Upper lobe of left lung (tissue), 6 donors: ENCODE results near the gene RITA1. TPM values are rescaled to one million over a fixed set of nuclear protein-coding genes. Genes with fewer than 3 reads are reported as not detected.

Source experiments
- ATAC-seq, 2 donors: fragments of 200-7000 bp; cut with Tn5 transposase; one replicate each; pipeline ENCODE4 v1.9.1; 2022; ENCODE audit warnings: mild to moderate bottlenecking in 2 of 2, moderate library complexity in 2 of 2; ENCODE audit not compliant: low FRiP score in 2 of 2
- DNase-seq, 2 donors: peaks; one replicate each; pipeline ENCODE4 v3.0.0-alpha.2; 2019 to 2020
- H3K27ac ChIP-seq, 4 donors: fragments of 200-600 bp; sonication (generic); one replicate each; pipeline ENCODE4 v1.5.1; 2016 to 2019
- H3K27me3 ChIP-seq, 4 donors: fragments of 200-600 bp; sonication (generic); one replicate each; pipeline ENCODE4 v1.5.1; 2017 to 2019
- H3K36me3 ChIP-seq, 4 donors: fragments of 200-600 bp; sonication (generic); one replicate each; pipeline ENCODE4 v1.5.1; 2016 to 2019
- H3K4me1 ChIP-seq, 4 donors: fragments of 200-600 bp; sonication (generic); one replicate each; pipeline ENCODE4 v1.5.1; 2018 to 2019
- H3K4me3 ChIP-seq, 4 donors: fragments of 200-600 bp; sonication (generic); one replicate each; pipeline ENCODE4 v1.5.1; 2017 to 2019; ENCODE audit warnings: mild to moderate bottlenecking in 2 of 4, moderate library complexity in 1 of 4
- H3K9me3 ChIP-seq, 4 donors: fragments of 200-600 bp; sonication (generic); one replicate each; pipeline ENCODE4 v1.5.1; 2018 to 2019
- CTCF ChIP-seq, 6 experiments: fragments of 450-650 bp in 4 of 6; fragments of 200-600 bp in 2 of 6; sonication (generic) in 2 of 6; IDR thresholded peaks; one replicate each; pipeline ENCODE4 v1.5.1; 2016 to 2019; ENCODE audit warnings: antibody characterized with exemption in 6 of 6
- EP300 ChIP-seq, 4 donors: sonication (generic); formaldehyde crosslinking; IDR thresholded peaks; one replicate each; pipeline ENCODE4 v1.5.1; 2017; ENCODE audit warnings: antibody characterized with exemption in 4 of 4, control low read depth in 2 of 4
- POLR2A ChIP-seq, 4 donors: fragments of 450-650 bp; IDR thresholded peaks; one replicate each; pipeline ENCODE4 v1.5.1; 2016 to 2017; ENCODE audit warnings: antibody characterized with exemption in 4 of 4, mild to moderate bottlenecking in 2 of 4
- POLR2AphosphoS5 ChIP-seq, 2 donors: sonication (generic); formaldehyde crosslinking; IDR thresholded peaks; one replicate each; pipeline ENCODE4 v1.5.1; 2017; ENCODE audit warnings: antibody characterized with exemption in 2 of 2
- WGBS, 2 donors: methylation state at CpG; one replicate each; pipeline ENCODE4 v1.1.5; 2017 to 2018; 5-methylcytosine and 5-hydroxymethylcytosine counted together
- total RNA-seq, 6 donors: library from RNA; depleted of rRNA in 4 of 6; stranded (reverse); fragments of >200 nt in 4 of 6; gene quantifications; one replicate each; pipeline versions ENCODE4 v1.1.0 to v1.2.1, GENCODE V29; 2016 to 2021
- donor health status: DM: no; HTN: no; CAD: no; lungs with moderate emphysema.
- donor health status: DM: no; HTN: yes; CAD: no; lungs with severe emphysema.

RITA1 gene
- total RNA-seq, 6 donors from 2014 or later = 11.5 to 25.2 (median 17.6) TPM

DNA sequence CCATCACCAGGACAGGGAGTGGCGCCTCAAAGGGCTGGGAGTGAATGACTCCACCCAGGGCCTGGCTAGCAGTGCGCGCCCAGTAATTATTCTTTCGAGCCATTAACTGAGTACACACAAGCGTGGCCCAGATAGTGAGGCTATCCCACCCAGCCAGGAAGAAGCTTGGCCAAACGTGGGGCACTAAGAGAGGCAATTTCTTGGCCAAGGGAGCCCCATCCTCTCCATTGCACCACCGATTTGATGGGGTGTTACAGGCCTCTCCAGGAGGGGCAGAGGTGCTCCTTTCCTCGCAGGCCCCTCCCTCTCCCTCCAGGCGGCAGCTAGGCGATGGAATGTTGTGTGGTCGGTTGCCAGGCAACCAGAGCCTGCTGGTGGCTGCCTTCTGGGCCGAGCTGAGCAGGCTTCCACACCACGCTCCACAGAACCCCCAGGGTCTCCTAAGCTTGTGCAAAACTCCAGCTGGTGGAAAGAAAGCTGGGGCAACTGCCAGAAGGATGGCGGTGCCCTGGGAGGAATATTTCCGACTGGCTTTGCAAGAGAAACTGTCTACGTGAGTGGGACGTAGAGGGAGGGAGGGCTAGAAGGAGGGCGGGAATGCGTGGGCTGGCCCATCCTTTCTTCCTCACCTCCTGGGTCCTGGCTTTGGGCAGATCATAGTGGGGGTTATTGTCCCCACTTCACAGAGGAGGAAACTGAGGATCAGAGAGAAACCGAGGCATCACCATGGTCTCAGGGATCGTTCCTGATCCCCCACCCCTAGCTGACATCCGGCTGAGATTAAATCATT lies 36.0 kb upstream of the RITA1 start, which contains the start of gene CFAP73:
TSS of gene CFAP73 (plus strand) at position 364 of the 790 bp plus-strand sequence. CDS start at position 498, 134 bp downstream.
- Histone ChIP-seq H3K4me3 (peak within 1 kb of the TSS in 1 of 4 donors; percentile 7), H3K36me3 (no peaks in the 10 kb centered on the region), H3K4me1 (peaks cover 10 to 27% (median 14%) of the 10 kb centered on the region in 4 donors), H3K9me3 (peaks cover 0 to 3% (median 0%) of the 10 kb centered on the region in 4 donors), H3K27me3 (peaks cover 0 to 28% (median 10%) of the 10 kb centered on the region in 4 donors), H3K27ac (no peak within 1 kb of the TSS)
- TF ChIP-seq EP300 (IDR thresholded peaks at IDR 0.05) (no peak), CTCF (IDR thresholded peaks at IDR 0.05) (no peak), POLR2A (IDR thresholded peaks at IDR 0.05) (peak in 1 of 4 donors; percentile 24), POLR2AphosphoS5 (IDR thresholded peaks at IDR 0.05) (no peak)
- peak in 1 of 2 donors; percentile 51 for DNase-seq
- peak; percentile 23 to 71 for ATAC-seq
- WGBS, 2 donors = 25 to 39% methylated on average over 14 to 22 of the region's 22 CpGs

DNA sequence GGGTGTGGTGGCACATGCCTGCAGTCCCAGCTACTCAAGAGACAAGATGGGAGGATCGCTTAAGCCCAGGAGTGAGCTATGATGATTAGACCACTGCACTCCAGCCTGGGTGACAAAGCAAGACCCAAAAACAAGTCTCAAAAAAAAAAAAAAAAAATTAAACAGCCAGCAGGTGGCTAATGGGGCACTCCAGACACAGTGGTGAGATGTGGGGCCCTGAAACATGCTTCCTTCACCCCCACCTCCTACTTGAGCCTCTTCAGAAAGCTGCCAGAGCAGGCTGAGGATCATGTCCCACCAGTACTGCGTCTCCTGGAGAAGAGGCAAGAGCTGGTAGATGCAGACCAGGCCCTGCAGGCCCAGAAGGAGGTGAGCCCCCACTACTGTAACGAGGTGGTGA lies 33.9 kb upstream of the RITA1 start:
- Histone ChIP-seq H3K9me3 (peaks cover 0 to 3% (median 0%) of the 10 kb centered on the region in 4 donors), H3K27ac (no peak overlapping the region), H3K36me3 (no peaks in the 10 kb centered on the region), H3K4me3 (no peak overlapping the region), H3K27me3 (peaks cover 0 to 40% (median 15%) of the 10 kb centered on the region in 4 donors), H3K4me1 (peaks cover 12 to 34% (median 18%) of the 10 kb centered on the region in 4 donors)
- WGBS, 2 donors = 74 to 86% methylated on average over 3 of the region's 3 CpGs
- ATAC-seq (no peak), DNase-seq (no peak)
- no peak for TF ChIP-seq POLR2AphosphoS5 (IDR thresholded peaks at IDR 0.05)
- TF ChIP-seq CTCF (IDR thresholded peaks at IDR 0.05) = no peak

DNA sequence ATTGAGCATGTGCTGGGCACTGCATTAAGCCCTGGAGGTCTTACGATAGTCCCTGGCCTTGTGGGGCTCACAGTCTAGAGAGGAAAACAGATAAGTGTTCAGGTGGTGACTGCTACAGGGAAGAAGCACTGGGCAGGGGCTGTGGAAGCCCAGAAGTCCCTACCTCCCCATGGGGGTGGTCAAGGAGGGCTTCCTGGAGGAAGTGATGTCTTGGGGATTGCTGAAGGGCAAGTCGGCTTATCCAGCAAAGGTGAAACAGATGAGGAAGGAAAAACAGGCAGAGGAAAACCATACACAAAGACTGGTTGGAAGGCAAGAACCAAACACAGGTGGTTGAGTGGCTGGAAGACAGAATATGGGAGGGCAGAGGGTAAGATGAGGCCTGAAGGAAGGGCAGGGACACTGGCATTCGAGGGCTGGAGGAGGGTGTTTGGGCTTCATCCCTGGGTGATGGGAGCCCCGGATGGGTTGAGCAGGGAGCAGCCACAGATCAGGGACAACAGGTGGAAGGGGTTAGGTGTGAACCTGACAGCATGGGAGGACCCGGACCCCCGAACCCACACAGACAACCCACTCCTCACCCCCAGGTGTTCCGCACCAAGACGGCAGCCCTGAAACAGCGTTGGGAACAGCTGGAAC lies 33.2 kb upstream of the RITA1 start:
- no peak for TF ChIP-seq POLR2A (IDR thresholded peaks at IDR 0.05)
- no peak for TF ChIP-seq CTCF (IDR thresholded peaks at IDR 0.05)
- no peak for TF ChIP-seq POLR2AphosphoS5 (IDR thresholded peaks at IDR 0.05)
- TF ChIP-seq EP300 (IDR thresholded peaks at IDR 0.05) = no peak

GRCh38 chr12:113152835-113153814 lies 32.4 kb upstream of the RITA1 start:
- peak in 5 of 6 experiments; percentile 12 to 58 (median 48) for TF ChIP-seq CTCF (IDR thresholded peaks at IDR 0.05)
- TF ChIP-seq EP300 (IDR thresholded peaks at IDR 0.05) = no peak
- no peak for TF ChIP-seq POLR2AphosphoS5 (IDR thresholded peaks at IDR 0.05)
- TF ChIP-seq POLR2A (IDR thresholded peaks at IDR 0.05) = no peak
- H3K4me1 ChIP-seq = peaks cover 12 to 34% (median 18%) of the 10 kb centered on the region in 4 donors
- no peak overlapping the region for H3K27ac ChIP-seq
- H3K4me3 ChIP-seq = peak overlapping the region in 3 of 4 donors; percentile 35 to 49 (median 49)
- H3K27me3 ChIP-seq = peaks cover 0 to 40% (median 15%) of the 10 kb centered on the region in 4 donors
- peaks cover 0 to 11% (median 7%) of the 10 kb centered on the region in 4 donors for H3K36me3 ChIP-seq
- 16 to 18% methylated on average over 28 to 33 of the region's 70 CpGs for WGBS, 2 donors
- H3K9me3 ChIP-seq = no peaks in the 10 kb centered on the region
- ATAC-seq = peak; percentile 72 to 88
- peak; percentile 65 to 93 for DNase-seq

More for the DNA sequence above, 33.2 kb upstream of the RITA1 start:
- Histone ChIP-seq H3K36me3 (peaks cover 0 to 3% (median 0%) of the 10 kb centered on the region in 4 donors), H3K4me1 (peaks cover 12 to 34% (median 18%) of the 10 kb centered on the region in 4 donors), H3K9me3 (no peaks in the 10 kb centered on the region), H3K27ac (no peak overlapping the region), H3K4me3 (peak overlapping the region in 2 of 4 donors; percentile 49), H3K27me3 (peaks cover 0 to 40% (median 15%) of the 10 kb centered on the region in 4 donors)
- ATAC-seq (no peak), DNase-seq (no peak)
- 25 to 35% methylated on average over 7 to 9 of the region's 9 CpGs for WGBS, 2 donors
